ENCODE results near the gene SMIM38.

GRCh38 chr11:69164824-69165223 is 9.1 kb downstream of the SMIM38 start:
- no peak for TF ChIP-seq POLR2AphosphoS5 (IDR thresholded peaks at IDR 0.05; ENCODE audit: borderline replicate concordance, low read depth, low read length)
- no peak for TF ChIP-seq EZH2 (IDR thresholded peaks at IDR 0.05)
- TF ChIP-seq FOXP2 (optimal IDR thresholded peaks at IDR 0.05; ENCODE audit: control extremely low read depth, extremely low read length, insufficient read depth), result no peak
